Activated naive CD8-positive, alpha-beta T cell treated with anti-CD3 and anti-CD28 coated beads, Interleukin-2, amount 50 U/mL, for 16 hours (primary cell): ENCODE results near the gene OR8K3.

ENCODE experiments used
- DNase-seq: peaks from one replicate; pipeline ENCODE4 v3.0.0-alpha.2; 2020; ENCODE audit warnings: low read depth, low spot score

OR8K3 gene

DNA sequence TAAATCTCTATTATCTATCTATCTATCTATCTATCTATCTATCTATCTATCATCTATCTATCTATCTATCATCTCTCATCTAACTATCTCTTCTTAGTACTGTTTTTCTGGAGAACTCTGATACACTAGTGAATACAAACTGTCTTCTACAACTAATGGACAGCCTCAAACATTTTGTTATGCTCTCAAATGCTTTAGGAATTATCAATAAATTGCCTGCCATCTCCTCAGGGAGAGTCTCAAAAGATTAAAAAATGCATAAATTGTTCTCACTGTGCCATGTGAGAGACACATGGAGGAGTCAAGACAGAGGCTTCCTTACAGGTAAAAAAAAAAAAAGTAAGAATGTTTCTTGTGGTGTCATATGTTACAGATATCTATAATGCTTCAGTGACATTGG, at the start of gene OR8K3:
Gene OR8K3 (plus strand): TSS at position 301 of the 400 bp plus-strand sequence. CDS start 3,163 bp downstream, outside the sequence.
- no peak for DNase-seq

GRCh38 chr11:56271092-56271491, 43.9 kb upstream of the OR8K3 start:
- no peak for DNase-seq

GRCh38 chr11:56273854-56274253, 41.1 kb upstream of the OR8K3 start, which contains the start of gene OR5T1:
Gene OR5T1, plus strand, starts transcription at chr11:56274154. Its CDS starts 1,485 bp downstream, at chr11:56275639.
- DNase-seq: no peak

- DNase-seq: no peak
Observed at GRCh38 chr11:56292154-56292553, 22.8 kb upstream of the OR8K3 start, which contains the start of gene OR8H1. Gene OR8H1, minus strand, starts transcription at chr11:56292254. Its CDS starts 1,192 bp downstream, at chr11:56291062.

GRCh38 chr11:56296898-56297297, 18.0 kb upstream of the OR8K3 start:
- DNase-seq: no peak

DNA sequence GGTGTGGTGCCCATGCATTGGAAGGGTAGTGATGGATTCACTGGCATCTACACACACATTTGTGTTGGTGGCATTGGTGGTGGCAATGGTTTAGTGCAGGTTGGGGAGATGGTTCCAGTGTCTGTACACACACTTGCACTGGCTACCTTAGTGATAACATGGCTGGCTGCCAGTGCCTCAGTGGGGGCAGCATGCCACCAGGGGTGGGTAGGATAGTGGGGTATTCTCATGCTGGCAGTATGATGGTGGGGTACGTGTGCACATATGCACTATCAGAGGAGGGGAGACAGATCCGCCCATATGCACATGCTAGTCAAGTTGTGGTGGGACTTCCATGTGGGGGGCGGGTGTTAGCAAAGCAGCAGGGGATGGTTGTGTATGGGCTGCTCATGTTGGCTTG, 7.1 kb upstream of the OR8K3 start:
- no peak for DNase-seq

DNA sequence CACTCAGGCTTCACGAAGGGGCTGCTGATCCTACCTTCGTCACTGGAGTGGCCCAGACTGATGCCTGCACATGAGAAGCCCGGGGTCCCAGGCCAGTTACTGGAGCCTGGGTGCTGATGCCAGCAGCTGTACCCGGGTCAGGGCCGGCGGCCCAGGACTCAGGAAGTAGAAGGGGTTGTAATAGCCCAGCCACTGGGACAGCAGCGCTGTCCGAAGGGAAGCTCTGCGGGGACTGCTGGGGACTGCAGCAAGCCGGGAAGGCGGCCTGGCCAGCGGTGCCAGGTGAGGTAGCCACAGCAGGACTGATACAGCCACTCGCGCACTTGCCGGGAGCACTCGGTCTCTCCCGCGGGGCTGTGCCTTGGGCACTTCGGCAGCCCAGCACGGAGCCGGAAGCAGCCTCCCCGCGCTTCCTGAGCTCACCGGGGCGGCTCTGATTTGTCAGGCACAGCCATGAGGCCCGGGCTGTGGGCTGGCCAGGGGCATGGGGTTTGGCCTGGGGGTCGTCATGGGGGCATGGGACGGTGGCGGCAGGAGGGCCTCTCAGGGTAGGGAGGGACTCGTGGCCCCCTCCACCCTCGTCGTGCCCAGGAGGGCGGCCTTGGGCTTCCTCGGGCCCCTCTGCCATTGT, 17.0 kb downstream of the OR8K3 start:
- DNase-seq: no peak

GRCh38 chr11:56333156-56333555, 18.2 kb downstream of the OR8K3 start:
- no peak for DNase-seq

- no peak for DNase-seq
Observed at GRCh38 chr11:56340289-56340688, 25.3 kb downstream of the OR8K3 start.

DNA sequence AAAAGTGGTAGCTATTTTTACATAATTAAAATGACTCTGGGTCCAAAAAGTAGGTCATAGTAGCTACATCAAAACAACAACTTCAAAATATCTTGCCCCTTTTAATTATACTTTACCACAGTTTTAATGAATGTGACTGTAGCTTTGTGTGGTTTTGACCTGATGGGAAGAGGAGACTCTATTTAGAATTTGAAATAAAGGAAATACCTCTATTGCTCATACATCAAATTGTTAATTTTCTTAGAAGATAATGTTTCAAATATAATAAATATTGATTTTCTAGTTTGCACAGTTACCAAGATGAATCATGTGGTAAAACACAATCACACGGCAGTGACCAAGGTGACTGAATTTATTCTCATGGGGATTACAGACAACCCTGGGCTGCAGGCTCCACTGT, 30.8 kb downstream of the OR8K3 start, which contains the start of gene OR8K1:
Gene OR8K1 (plus strand): TSS at position 301 of the 400 bp plus-strand sequence. CDS start 0 bp downstream, at position 301.
- DNase-seq: no peak

DNA sequence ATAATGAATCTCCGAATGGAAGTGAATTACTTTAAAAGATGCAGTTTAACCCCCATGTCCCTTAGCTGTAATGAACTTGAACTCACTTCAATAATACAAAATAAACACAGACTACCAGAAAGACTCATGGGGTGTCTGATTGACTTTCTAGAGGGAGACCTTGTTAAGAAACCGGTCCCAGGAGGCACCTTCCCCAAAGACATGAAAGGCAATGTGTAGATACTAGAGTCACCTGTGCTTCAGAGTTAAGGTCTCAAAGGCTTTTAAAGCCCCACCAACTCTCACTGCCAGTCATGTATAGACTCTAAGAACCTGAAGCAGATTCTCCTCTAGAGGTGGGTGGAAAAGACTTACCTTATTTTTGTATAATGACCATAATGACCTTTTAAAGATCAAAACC, 39.0 kb downstream of the OR8K3 start, which contains the start of gene OR8J1:
Gene OR8J1 (plus strand): TSS at position 301 of the 400 bp plus-strand sequence. CDS start 5,956 bp downstream, outside the sequence.
- no peak for DNase-seq
